IMR-90 (cell line): ENCODE measurements around the gene BECN2. TPM values are rescaled to one million over a fixed set of nuclear protein-coding genes. Genes with fewer than 3 reads are reported as not detected.

Experiments
- ATAC-seq: fragments of 200-7000 bp; cut with Tn5 transposase; 2 replicates; pipeline ENCODE4 v1.9.1; 2020; ENCODE audit warnings: low read depth, mild to moderate bottlenecking, moderate library complexity
- BruUV-seq: library from RNA; stranded (reverse); fragments of 400-500 nt; replicated peaks from 2 replicates; lab custom pipeline; 2021; lab: Mats Ljungman, UMichigan
- CTCF ChIA-PET: fragments of 300-600 bp; formaldehyde crosslinking; extraction: SDS; loops from one replicate; lab custom pipeline; 2021; ENCODE audit warnings: antibody characterized with exemption; lab: Yijun Ruan, JAX
- POLR2A ChIA-PET: fragments of 300-600 bp; sonication (Branson Sonifier 250); formaldehyde crosslinking; loops from one replicate; lab custom pipeline; 2022; ENCODE audit warnings: antibody characterized with exemption; ENCODE audit not compliant: unreplicated experiment; lab: Charles Lee
- DNase-seq: peaks from one replicate; pipeline ENCODE4 v3.0.0; 2013
- H2AFZ ChIP-seq: replicated peaks from 2 replicates; pipeline ENCODE3; 2013; ENCODE audit warnings: low read length, mild to moderate bottlenecking; ENCODE audit not compliant: poor library complexity
- H2AK5ac ChIP-seq: 2 replicates; pipeline ENCODE4 v1.6.1; 2013; ENCODE audit warnings: low read depth, low read length, inconsistent platforms
- H2AK9ac ChIP-seq: replicated peaks from 2 replicates; pipeline ENCODE3; 2013; ENCODE audit warnings: mild to moderate bottlenecking, low read depth, low read length, moderate library complexity; ENCODE audit not compliant: poor library complexity
- H2BK120ac ChIP-seq: 2 replicates; pipeline ENCODE4 v1.6.1; 2013; ENCODE audit warnings: low read depth, low read length, inconsistent platforms
- H2BK15ac ChIP-seq: 3 replicates; pipeline ENCODE4 v1.6.1; 2013; ENCODE audit warnings: low read depth, low read length, inconsistent platforms
- H2BK20ac ChIP-seq: 2 replicates; pipeline ENCODE4 v1.6.1; 2013; ENCODE audit warnings: low read depth, mild to moderate bottlenecking, inconsistent platforms, low read length, moderate library complexity
- H2BK5ac ChIP-seq: 2 replicates; pipeline ENCODE4 v1.6.1; 2013; ENCODE audit warnings: mild to moderate bottlenecking, low read depth, low read length, inconsistent platforms; ENCODE audit not compliant: poor library complexity, severe bottlenecking
- H3K14ac ChIP-seq: replicated peaks from 2 replicates; pipeline ENCODE4 v1.6.1; 2013; ENCODE audit warnings: low read depth, low read length, inconsistent platforms
- H3K18ac ChIP-seq: 2 replicates; pipeline ENCODE4 v1.6.1; 2013; ENCODE audit warnings: low read depth, low read length, control low read depth
- H3K23ac ChIP-seq: 2 replicates; pipeline ENCODE4 v1.6.1; 2013; ENCODE audit warnings: low read depth, low read length, inconsistent platforms
- H3K27ac ChIP-seq: 2 replicates; pipeline ENCODE4 v1.5.1; 2013; ENCODE audit warnings: mild to moderate bottlenecking, control low read depth, low read length; ENCODE audit not compliant: insufficient read depth
- H3K27me3 ChIP-seq: 2 replicates; pipeline ENCODE4 v1.6.1; 2013; ENCODE audit warnings: low read length; ENCODE audit not compliant: control insufficient read depth, insufficient read depth
- H3K36me3 ChIP-seq: 2 replicates; pipeline ENCODE4 v1.6.1; 2013; ENCODE audit warnings: low read length, mixed read lengths; ENCODE audit not compliant: control insufficient read depth, insufficient read depth
- H3K4ac ChIP-seq: 2 replicates; pipeline ENCODE4 v1.6.1; 2013; ENCODE audit warnings: low read depth, low read length, inconsistent platforms
- H3K4me1 ChIP-seq: 2 replicates; pipeline ENCODE4 v1.6.1; 2013; ENCODE audit warnings: low read length, mixed read lengths; ENCODE audit not compliant: control insufficient read depth, insufficient read depth
- H3K4me2 ChIP-seq: 2 replicates; pipeline ENCODE4 v1.6.1; 2013; ENCODE audit warnings: low read depth, mild to moderate bottlenecking, control low read depth, low read length, moderate library complexity
- H3K4me3 ChIP-seq: 2 replicates; pipeline ENCODE4 v1.5.1; 2013; ENCODE audit warnings: low read depth, mild to moderate bottlenecking, control low read depth, low read length, moderate library complexity; ENCODE audit not compliant: insufficient read depth
- H3K56ac ChIP-seq: 2 replicates; pipeline ENCODE4 v1.6.1; 2013; ENCODE audit warnings: low read length, inconsistent platforms; ENCODE audit not compliant: insufficient read depth; ENCODE audit errors: extremely low read depth
- H3K79me1 ChIP-seq, 2 experiments: 2 replicates each; pipeline ENCODE4 v1.6.1; 2013; ENCODE audit warnings: low read length in 2 of 2, inconsistent platforms in 1 of 2, low read depth in 1 of 2
- H3K9ac ChIP-seq: 2 replicates; pipeline ENCODE4 v1.6.1; 2013; ENCODE audit warnings: low read depth, low read length, control low read depth
- H3K9me1 ChIP-seq: 2 replicates; pipeline ENCODE4 v1.6.1; 2013; ENCODE audit warnings: low read length, inconsistent platforms; ENCODE audit not compliant: insufficient read depth
- H3K9me3 ChIP-seq: 2 replicates; pipeline ENCODE4 v1.6.1; 2013; ENCODE audit warnings: low read length; ENCODE audit not compliant: control insufficient read depth, insufficient read depth
- H4K20me1 ChIP-seq: 2 replicates; pipeline ENCODE4 v1.6.1; 2013; ENCODE audit warnings: low read length, inconsistent platforms; ENCODE audit not compliant: insufficient read depth
- H4K5ac ChIP-seq: 2 replicates; pipeline ENCODE4 v1.6.1; 2013; ENCODE audit warnings: mild to moderate bottlenecking, low read depth, low read length, control low read depth
- H4K8ac ChIP-seq, 2 experiments: 2 replicates each; pipeline ENCODE4 v1.6.1; 2013; ENCODE audit warnings: low read depth in 2 of 2, low read length in 2 of 2, control low read depth in 1 of 2, inconsistent platforms in 1 of 2
- H4K91ac ChIP-seq: 2 replicates; pipeline ENCODE4 v1.6.1; 2013; ENCODE audit warnings: low read depth, low read length, inconsistent platforms; ENCODE audit not compliant: insufficient read depth
- BHLHE40 ChIP-seq: fragments of 150-350 bp; IDR thresholded peaks from 2 replicates; pipeline ENCODE4 v1.6.1; 2016; ENCODE audit warnings: mild to moderate bottlenecking, low read depth, low read length
- CEBPB ChIP-seq: IDR thresholded peaks from 2 replicates; pipeline ENCODE4 v1.6.1; 2012; ENCODE audit warnings: low read depth, low read length, improper control_type of control experiment
- CHD1 ChIP-seq: IDR thresholded peaks from 2 replicates; pipeline ENCODE4 v1.6.1; 2012; ENCODE audit warnings: low read depth, low read length, improper control_type of control experiment
- FOS ChIP-seq: fragments of 150-350 bp; IDR thresholded peaks from 2 replicates; pipeline ENCODE4 v1.6.1; 2016; ENCODE audit warnings: low read depth, low read length
- MAFK ChIP-seq: IDR thresholded peaks from 2 replicates; pipeline ENCODE4 v1.6.1; 2012; ENCODE audit warnings: low read depth, low read length, improper control_type of control experiment
- MXI1 ChIP-seq: IDR thresholded peaks from 2 replicates; pipeline ENCODE4 v1.6.1; 2012; ENCODE audit warnings: low read depth, mild to moderate bottlenecking, low read length, moderate library complexity, borderline replicate concordance
- NFE2L2 ChIP-seq: fragments of 150-350 bp; IDR thresholded peaks from 2 replicates; pipeline ENCODE4 v1.6.1; 2016; ENCODE audit warnings: low read depth, mild to moderate bottlenecking, low read length
- RAD21 ChIP-seq: IDR thresholded peaks from 2 replicates; pipeline ENCODE4 v1.6.1; 2012; ENCODE audit warnings: low read length, improper control_type of control experiment
- RCOR1 ChIP-seq: IDR thresholded peaks from 2 replicates; pipeline ENCODE4 v1.6.1; 2012; ENCODE audit warnings: mild to moderate bottlenecking, low read length, improper control_type of control experiment; ENCODE audit not compliant: insufficient replicate concordance
- RFX5 ChIP-seq: IDR thresholded peaks from 2 replicates; pipeline ENCODE4 v1.8.0; 2012; ENCODE audit warnings: low read depth, mild to moderate bottlenecking, low read length, moderate library complexity
- SMC3 ChIP-seq: fragments of 150-350 bp; IDR thresholded peaks from 2 replicates; pipeline ENCODE4 v1.6.1; 2016; ENCODE audit warnings: low read depth, mild to moderate bottlenecking, antibody characterized with exemption, low read length, moderate library complexity
- WGBS, 2 experiments: methylation state at CpG; one replicate each; pipeline versions ENCODE4 v1.1.5 to v1.1.7; 2013; ENCODE audit warnings: missing lambda C conversion rate in 2 of 2; ENCODE audit not compliant: insufficient read length in 1 of 2; ENCODE audit errors: extremely low coverage in 2 of 2; 5-methylcytosine and 5-hydroxymethylcytosine counted together
- dilution Hi-C: fragments of 300-500 bp; cut with HindIII; formaldehyde crosslinking; loops from one replicate; pipeline ENCODE4 v1.14.3; 2018; ENCODE audit warnings: low sequenced_read_pairs; ENCODE audit not compliant: unreplicated experiment
- in situ Hi-C: fragments of 300-500 bp; cut with MboI; formaldehyde crosslinking; loops from 3 replicates; pipeline ENCODE4 v1.14.3; 2019; ENCODE audit warnings: low sequenced_read_pairs, inconsistent platforms, mixed read lengths
- intact Hi-C: fragments of 100-400 bp; cut with micrococcal nuclease; formaldehyde crosslinking; loops from 2 replicates; pipeline ENCODE4 v1.10.0; 2022
- polyA plus RNA-seq, 3 experiments: library from polyadenylated mRNA; depleted of rRNA; stranded (reverse); fragments of >200 nt; gene quantifications; 2 replicates each; pipeline ENCODE4 v1.2.3, GENCODE V29; 2012; ENCODE audit warnings: low replicate concordance in 1 of 3
- total RNA-seq: library from RNA; depleted of rRNA; stranded (reverse); fragments of >200 nt; gene quantifications from 2 replicates; pipeline ENCODE4 v1.2.3, GENCODE V29; 2012
- TF ChIP-seq, protein P1 (sequence below): conservative IDR thresholded peaks from 2 replicates; pipeline ENCODE4 v1.5.1; 2012; ENCODE audit warnings: mild to moderate bottlenecking, low read depth, low read length, improper control_type of control experiment
- TF ChIP-seq, protein P2 (sequence below): fragments of 150-350 bp; IDR thresholded peaks from 2 replicates; pipeline ENCODE4 v1.6.1; 2017; ENCODE audit warnings: mild to moderate bottlenecking, antibody characterized with exemption, low read length, low read depth
- TF ChIP-seq, protein P3 (sequence below): fragments of 150-350 bp; IDR thresholded peaks from 2 replicates; pipeline ENCODE4 v1.6.1; 2016; ENCODE audit warnings: low read depth, mild to moderate bottlenecking, low read length, moderate library complexity, borderline replicate concordance

Gene BECN2
- total and polyA plus RNA-seq, 2 of the 4 experiments (the other 2 are of a cell fraction): not detected

DNA sequence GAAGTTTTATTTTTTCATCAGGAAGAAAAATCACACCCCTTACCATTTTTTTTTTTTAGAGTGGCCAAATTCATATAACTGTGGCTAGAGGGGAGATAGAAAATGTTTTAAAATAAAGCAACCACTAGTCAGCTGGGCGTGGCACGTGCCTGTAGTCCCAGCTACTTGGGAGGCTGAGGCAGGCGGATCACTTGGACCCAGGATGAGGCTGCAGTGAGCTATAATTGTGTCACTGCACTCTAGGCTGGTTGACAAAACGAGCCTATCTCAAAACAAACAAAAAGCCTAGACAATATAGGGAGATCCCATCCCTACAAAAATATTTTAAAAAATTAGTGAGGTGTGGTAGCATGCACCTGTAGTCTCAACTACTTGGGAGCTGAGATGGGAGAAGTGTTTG, 14.8 kb upstream of the BECN2 start:
- Histone ChIP-seq H3K23ac (no peak overlapping the region), H3K4me3 (no peak overlapping the region), H3K4me1 (no peaks in the 10 kb centered on the region), H4K5ac (no peak overlapping the region), H3K4me2 (no peak overlapping the region), H2BK15ac (no peak overlapping the region), H2BK5ac (no peak overlapping the region), H3K56ac (no peak overlapping the region), H3K27ac (no peak overlapping the region), H2AFZ (no peak overlapping the region), H2AK9ac (no peak overlapping the region), H4K20me1 (no peaks in the 10 kb centered on the region), H3K9me3 (no peaks in the 10 kb centered on the region), H3K27me3 (no peaks in the 10 kb centered on the region), H3K9ac (no peak overlapping the region), H2BK120ac (no peak overlapping the region), H2AK5ac (no peak overlapping the region), H3K79me1 (no peaks in the 10 kb centered on the region), H3K18ac (no peak overlapping the region), H2BK20ac (no peak overlapping the region), H3K9me1 (no peaks in the 10 kb centered on the region), H4K91ac (no peak overlapping the region), H3K14ac (no peak overlapping the region), H3K36me3 (no peaks in the 10 kb centered on the region), H3K4ac (no peak overlapping the region), H4K8ac (no peak overlapping the region)
- POLR2A ChIA-PET: no interaction called here
- no peak for DNase-seq
- TF ChIP-seq, protein P1, sequence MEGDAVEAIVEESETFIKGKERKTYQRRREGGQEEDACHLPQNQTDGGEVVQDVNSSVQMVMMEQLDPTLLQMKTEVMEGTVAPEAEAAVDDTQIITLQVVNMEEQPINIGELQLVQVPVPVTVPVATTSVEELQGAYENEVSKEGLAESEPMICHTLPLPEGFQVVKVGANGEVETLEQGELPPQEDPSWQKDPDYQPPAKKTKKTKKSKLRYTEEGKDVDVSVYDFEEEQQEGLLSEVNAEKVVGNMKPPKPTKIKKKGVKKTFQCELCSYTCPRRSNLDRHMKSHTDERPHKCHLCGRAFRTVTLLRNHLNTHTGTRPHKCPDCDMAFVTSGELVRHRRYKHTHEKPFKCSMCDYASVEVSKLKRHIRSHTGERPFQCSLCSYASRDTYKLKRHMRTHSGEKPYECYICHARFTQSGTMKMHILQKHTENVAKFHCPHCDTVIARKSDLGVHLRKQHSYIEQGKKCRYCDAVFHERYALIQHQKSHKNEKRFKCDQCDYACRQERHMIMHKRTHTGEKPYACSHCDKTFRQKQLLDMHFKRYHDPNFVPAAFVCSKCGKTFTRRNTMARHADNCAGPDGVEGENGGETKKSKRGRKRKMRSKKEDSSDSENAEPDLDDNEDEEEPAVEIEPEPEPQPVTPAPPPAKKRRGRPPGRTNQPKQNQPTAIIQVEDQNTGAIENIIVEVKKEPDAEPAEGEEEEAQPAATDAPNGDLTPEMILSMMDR: no peak
- TF ChIP-seq BHLHE40: no peak
- TF ChIP-seq RFX5: no peak
- TF ChIP-seq RAD21: no peak
- no peak for TF ChIP-seq CHD1
- TF ChIP-seq, protein P2, sequence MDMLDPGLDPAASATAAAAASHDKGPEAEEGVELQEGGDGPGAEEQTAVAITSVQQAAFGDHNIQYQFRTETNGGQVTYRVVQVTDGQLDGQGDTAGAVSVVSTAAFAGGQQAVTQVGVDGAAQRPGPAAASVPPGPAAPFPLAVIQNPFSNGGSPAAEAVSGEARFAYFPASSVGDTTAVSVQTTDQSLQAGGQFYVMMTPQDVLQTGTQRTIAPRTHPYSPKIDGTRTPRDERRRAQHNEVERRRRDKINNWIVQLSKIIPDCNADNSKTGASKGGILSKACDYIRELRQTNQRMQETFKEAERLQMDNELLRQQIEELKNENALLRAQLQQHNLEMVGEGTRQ: no peak
- no peak for TF ChIP-seq RCOR1
- no peak for TF ChIP-seq MAFK
- TF ChIP-seq FOS: no peak
- TF ChIP-seq, protein P3, sequence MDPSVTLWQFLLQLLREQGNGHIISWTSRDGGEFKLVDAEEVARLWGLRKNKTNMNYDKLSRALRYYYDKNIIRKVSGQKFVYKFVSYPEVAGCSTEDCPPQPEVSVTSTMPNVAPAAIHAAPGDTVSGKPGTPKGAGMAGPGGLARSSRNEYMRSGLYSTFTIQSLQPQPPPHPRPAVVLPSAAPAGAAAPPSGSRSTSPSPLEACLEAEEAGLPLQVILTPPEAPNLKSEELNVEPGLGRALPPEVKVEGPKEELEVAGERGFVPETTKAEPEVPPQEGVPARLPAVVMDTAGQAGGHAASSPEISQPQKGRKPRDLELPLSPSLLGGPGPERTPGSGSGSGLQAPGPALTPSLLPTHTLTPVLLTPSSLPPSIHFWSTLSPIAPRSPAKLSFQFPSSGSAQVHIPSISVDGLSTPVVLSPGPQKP: no peak
- TF ChIP-seq NFE2L2: no peak
- no peak for TF ChIP-seq MXI1
- TF ChIP-seq SMC3: no peak
- no peak for TF ChIP-seq CEBPB
- CTCF ChIA-PET: no interaction called here
- no peak for ATAC-seq
- no CpG with 5 or more reads among the region's 4 CpGs for WGBS, 2 experiments
- intact Hi-C loops: no loop called here
- dilution Hi-C loops: no loop called here
- no TSS peak for BruUV-seq
- in situ Hi-C loops: no loop called here
